Subcutaneous abdominal adipose tissue (tissue), 5 donors: ENCODE results near the gene FAM117B.

Source experiments
- H3K27ac ChIP-seq: one replicate; pipeline ENCODE4 v1.7.0; 2013; ENCODE audit warnings: low read depth, mild to moderate bottlenecking, inconsistent platforms, low read length, moderate library complexity
- H3K27me3 ChIP-seq, 5 donors: one replicate each; pipeline ENCODE4 v1.7.0; 2013; ENCODE audit warnings: low read length in 5 of 5, inconsistent platforms in 1 of 5; ENCODE audit not compliant: control insufficient read depth in 5 of 5, insufficient read depth in 4 of 5
- H3K36me3 ChIP-seq, 5 donors: one replicate each; pipeline ENCODE4 v1.7.0; 2013; ENCODE audit warnings: low read length in 5 of 5; ENCODE audit not compliant: control insufficient read depth in 5 of 5, insufficient read depth in 5 of 5
- H3K4me1 ChIP-seq, 5 donors: one replicate each; pipeline ENCODE4 v1.7.0; 2013; ENCODE audit warnings: low read length in 5 of 5, mild to moderate bottlenecking in 3 of 5, moderate library complexity in 1 of 5; ENCODE audit not compliant: control insufficient read depth in 5 of 5, insufficient read depth in 5 of 5
- H3K4me3 ChIP-seq, 5 donors: one replicate each; pipeline ENCODE4 v1.7.0; 2013; ENCODE audit warnings: low read length in 5 of 5, low read depth in 1 of 5
- H3K9ac ChIP-seq, 5 donors: one replicate each; pipeline ENCODE4 v1.7.0; 2013; ENCODE audit warnings: low read length in 5 of 5, mild to moderate bottlenecking in 4 of 5, moderate library complexity in 3 of 5
- H3K9me3 ChIP-seq, 5 donors: one replicate each; pipeline ENCODE4 v1.7.0; 2013; ENCODE audit warnings: low read length in 5 of 5; ENCODE audit not compliant: control insufficient read depth in 5 of 5
- donor health status: healthy.
- donor health status: healthy.
- donor health status: healthy.
- donor health status: healthy.
- donor health status: healthy.

Gene FAM117B

GRCh38 chr2:202750763-202751427 lies 116.1 kb downstream of the FAM117B start:
- no peaks in the 10 kb centered on the region for H3K4me1 ChIP-seq
- no peak overlapping the region for H3K27ac ChIP-seq
- no peaks in the 10 kb centered on the region for H3K9me3 ChIP-seq
- H3K27me3 ChIP-seq: no peaks in the 10 kb centered on the region
- no peak overlapping the region for H3K4me3 ChIP-seq
- no peak overlapping the region for H3K9ac ChIP-seq
- peaks cover 0 to under 1% (median 0%) of the 10 kb centered on the region in 5 donors for H3K36me3 ChIP-seq

DNA sequence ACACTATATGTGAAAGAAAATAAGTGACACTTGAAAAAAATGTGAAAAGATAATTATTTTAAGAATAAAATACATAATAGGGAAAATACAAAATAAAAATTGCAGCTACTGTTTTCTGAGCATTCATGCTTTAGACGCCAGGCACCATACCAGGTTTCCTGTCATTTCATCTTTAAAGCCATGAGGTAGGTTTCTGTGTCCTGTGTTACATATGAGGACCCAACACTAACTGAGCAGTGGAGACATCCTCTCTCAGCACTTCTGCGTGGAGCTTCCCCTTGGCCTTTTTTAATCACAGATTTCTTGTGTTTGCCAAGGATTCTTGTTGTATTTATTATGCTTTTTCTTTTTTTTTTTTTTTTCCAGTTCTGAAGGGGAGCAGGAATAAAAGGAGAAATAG lies 117.3 kb downstream of the FAM117B start:
- H3K4me3 ChIP-seq: no peak overlapping the region
- no peak overlapping the region for H3K27ac ChIP-seq
- no peaks in the 10 kb centered on the region for H3K9me3 ChIP-seq
- peaks cover 0 to 8% (median 1%) of the 10 kb centered on the region in 5 donors for H3K36me3 ChIP-seq
- no peak overlapping the region for H3K9ac ChIP-seq
- H3K27me3 ChIP-seq: no peaks in the 10 kb centered on the region
- no peaks in the 10 kb centered on the region for H3K4me1 ChIP-seq

DNA sequence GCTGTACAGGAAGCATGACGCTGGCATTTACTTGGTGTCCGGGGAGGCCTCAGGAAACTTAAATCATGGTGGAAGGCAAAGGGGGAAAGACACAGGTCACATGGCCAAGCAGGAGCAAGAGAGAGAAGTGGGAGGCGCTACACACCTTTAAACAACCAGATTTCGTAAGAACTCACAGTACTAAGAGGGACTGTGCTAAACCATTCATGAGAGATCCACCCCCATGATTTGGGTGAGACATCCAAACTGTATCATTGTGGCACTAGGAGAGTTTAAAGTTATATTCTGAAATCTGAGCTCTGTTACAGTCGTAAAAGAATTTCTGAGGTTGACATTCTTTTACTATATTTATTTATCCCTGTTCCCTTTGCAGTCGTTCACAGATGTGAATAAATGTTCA lies 120.2 kb downstream of the FAM117B start:
- H3K9ac ChIP-seq: no peak overlapping the region
- no peaks in the 10 kb centered on the region for H3K9me3 ChIP-seq
- H3K27me3 ChIP-seq: no peaks in the 10 kb centered on the region
- H3K27ac ChIP-seq: no peak overlapping the region
- H3K4me1 ChIP-seq: no peaks in the 10 kb centered on the region
- H3K36me3 ChIP-seq: peaks cover 7 to 27% (median 15%) of the 10 kb centered on the region in 5 donors
- no peak overlapping the region for H3K4me3 ChIP-seq

- H3K9me3 ChIP-seq: no peaks in the 10 kb centered on the region
Observed at GRCh38 chr2:202756598-202756997, 121.8 kb downstream of the FAM117B start.

DNA sequence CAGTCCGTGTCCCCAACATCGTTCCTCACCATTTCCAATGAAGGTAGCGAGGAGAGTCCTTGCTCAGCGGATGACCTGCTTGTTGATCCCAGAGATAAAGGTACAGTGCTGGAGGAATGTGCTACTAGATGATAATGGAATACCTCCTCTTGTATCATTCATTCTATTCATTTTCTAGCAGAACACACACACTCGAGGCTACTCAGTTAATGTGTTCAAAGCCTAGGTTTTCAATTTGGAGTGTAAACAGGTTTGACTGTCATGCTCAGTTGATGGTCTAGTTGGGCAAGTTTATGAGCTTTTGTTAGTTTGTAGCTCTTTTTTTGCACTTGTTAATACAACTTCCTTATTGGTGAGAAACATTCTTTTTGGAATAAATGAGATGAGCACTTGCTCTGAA lies 122.6 kb downstream of the FAM117B start:
- Histone ChIP-seq H3K27me3 (no peaks in the 10 kb centered on the region), H3K4me3 (no peak overlapping the region), H3K9me3 (no peaks in the 10 kb centered on the region), H3K9ac (no peak overlapping the region), H3K27ac (no peak overlapping the region), H3K4me1 (no peaks in the 10 kb centered on the region), H3K36me3 (peaks cover 11 to 38% (median 16%) of the 10 kb centered on the region in 5 donors)

More at GRCh38 chr2:202756598-202756997, 121.8 kb downstream of the FAM117B start:
- no peaks in the 10 kb centered on the region for H3K27me3 ChIP-seq
- no peak overlapping the region for H3K4me3 ChIP-seq
- H3K9ac ChIP-seq: no peak overlapping the region
- no peak overlapping the region for H3K27ac ChIP-seq
- H3K4me1 ChIP-seq: no peaks in the 10 kb centered on the region
- H3K36me3 ChIP-seq: peaks cover 11 to 38% (median 16%) of the 10 kb centered on the region in 5 donors

DNA sequence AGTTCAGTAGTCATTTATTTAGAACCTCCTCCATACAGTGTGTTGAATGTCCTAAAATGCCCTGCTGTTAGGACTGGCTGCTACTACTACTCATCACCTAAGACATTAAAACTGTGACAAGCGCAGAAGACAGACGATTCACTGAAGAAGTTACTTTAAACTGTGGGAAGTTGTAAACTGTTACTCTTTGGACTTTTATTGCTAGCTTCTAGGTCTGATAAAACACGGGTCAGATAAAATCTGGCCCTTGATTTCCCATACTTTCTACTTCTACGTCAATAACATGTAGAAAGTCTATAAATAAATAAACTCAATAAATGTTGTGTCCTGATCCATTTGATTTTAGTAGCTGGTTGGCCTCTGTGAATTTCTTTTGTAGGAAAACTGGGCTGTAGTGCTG lies 123.4 kb downstream of the FAM117B start:
- peaks cover 11 to 38% (median 16%) of the 10 kb centered on the region in 5 donors for H3K36me3 ChIP-seq
- no peaks in the 10 kb centered on the region for H3K9me3 ChIP-seq
- no peak overlapping the region for H3K27ac ChIP-seq
- H3K4me1 ChIP-seq: no peaks in the 10 kb centered on the region
- H3K27me3 ChIP-seq: no peaks in the 10 kb centered on the region
- H3K4me3 ChIP-seq: no peak overlapping the region
- no peak overlapping the region for H3K9ac ChIP-seq

DNA sequence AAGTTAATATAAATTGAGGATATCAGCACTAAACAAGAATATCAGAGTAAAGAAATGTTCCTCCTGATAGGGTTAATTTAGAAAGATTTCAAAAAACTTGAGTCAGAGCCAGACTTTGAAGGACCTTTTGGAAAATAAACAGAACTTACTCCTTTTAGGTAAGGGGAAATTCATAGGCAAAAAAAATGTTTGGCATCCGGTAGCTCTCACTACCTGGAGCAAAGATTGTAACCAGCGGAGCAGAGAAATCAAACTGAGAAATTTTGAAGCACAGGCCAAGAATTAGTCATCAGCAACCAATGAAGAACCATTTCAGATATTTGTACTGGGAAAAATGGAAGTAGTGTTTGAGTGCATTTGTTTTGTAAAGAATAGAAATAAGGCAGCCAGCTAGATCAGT lies 123.8 kb downstream of the FAM117B start:
- H3K27ac ChIP-seq: no peak overlapping the region
- H3K4me1 ChIP-seq: no peaks in the 10 kb centered on the region
- H3K27me3 ChIP-seq: no peaks in the 10 kb centered on the region
- peaks cover 11 to 38% (median 16%) of the 10 kb centered on the region in 5 donors for H3K36me3 ChIP-seq
- no peaks in the 10 kb centered on the region for H3K9me3 ChIP-seq
- no peak overlapping the region for H3K9ac ChIP-seq
- H3K4me3 ChIP-seq: no peak overlapping the region

- Histone ChIP-seq H3K36me3 (peaks cover 11 to 44% (median 25%) of the 10 kb centered on the region in 5 donors), H3K27me3 (no peaks in the 10 kb centered on the region), H3K4me1 (no peaks in the 10 kb centered on the region)
Observed at GRCh38 chr2:202760848-202761247, 126.1 kb downstream of the FAM117B start.

GRCh38 chr2:202762556-202762955 lies 127.8 kb downstream of the FAM117B start:
- no peaks in the 10 kb centered on the region for H3K4me1 ChIP-seq
- H3K9ac ChIP-seq: no peak overlapping the region
- H3K36me3 ChIP-seq: peaks cover 6 to 34% (median 23%) of the 10 kb centered on the region in 5 donors
- no peaks in the 10 kb centered on the region for H3K9me3 ChIP-seq
- H3K4me3 ChIP-seq: no peak overlapping the region
- H3K27me3 ChIP-seq: no peaks in the 10 kb centered on the region
- no peak overlapping the region for H3K27ac ChIP-seq

More at GRCh38 chr2:202760848-202761247, 126.1 kb downstream of the FAM117B start:
- Histone ChIP-seq H3K27ac (no peak overlapping the region), H3K4me3 (no peak overlapping the region), H3K9me3 (no peaks in the 10 kb centered on the region), H3K9ac (no peak overlapping the region)

GRCh38 chr2:202763916-202764315 lies 129.1 kb downstream of the FAM117B start:
- Histone ChIP-seq H3K27me3 (no peaks in the 10 kb centered on the region), H3K9ac (no peak overlapping the region), H3K36me3 (peaks cover 0 to 29% (median 23%) of the 10 kb centered on the region in 5 donors), H3K27ac (no peak overlapping the region), H3K4me1 (no peaks in the 10 kb centered on the region), H3K4me3 (no peak overlapping the region), H3K9me3 (no peaks in the 10 kb centered on the region)
